ENCODE data around the gene DNAAF2. TPM values are rescaled to one million over a fixed set of nuclear protein-coding genes. Genes with fewer than 3 reads are reported as not detected.
A peak's percentile ranks its signal among the peaks of the same experiment; 100 is the strongest.

Gene DNAAF2
- total and polyA plus RNA-seq, 12 donors: 2.9 to 6.9 (median 4.6) TPM

- Histone ChIP-seq H3K27ac (no peak overlapping the region), H3K27me3 (no peaks in the 10 kb centered on the region), H3K4me3 (no peak overlapping the region), H3K4me1 (no peaks in the 10 kb centered on the region), H3K36me3 (peaks cover 0 to 50% (median 0%) of the 10 kb centered on the region in 9 donors), H3K9me3 (no peaks in the 10 kb centered on the region)
- TF ChIP-seq CTCF (IDR thresholded peaks at IDR 0.05): no peak
- intact Hi-C loops (cut with DNase I): no loop called here
- DNase-seq: no peak
- WGBS, 2 donors: 87 to 96% methylated on average over 6 of the region's 6 CpGs
- no peak for ATAC-seq
Measured at GRCh38 chr14:49607583-49607982, 27.5 kb downstream of the DNAAF2 start.

- no peaks in the 10 kb centered on the region for H3K9me3 ChIP-seq
- H3K27me3 ChIP-seq: no peaks in the 10 kb centered on the region
- DNase-seq (peak; percentile 86 to 89), ATAC-seq (peak; percentile 89 to 94 (median 92))
- WGBS, 2 donors: 0% methylated on average over 75 to 77 of the region's 77 CpGs
- H3K27ac ChIP-seq: peak within 1 kb of the TSS; percentile 85 to 99 (median 94)
- peaks cover 0 to 11% (median 0%) of the 10 kb centered on the region in 9 donors for H3K36me3 ChIP-seq
- H3K4me3 ChIP-seq: peak within 1 kb of the TSS; percentile 51 to 94 (median 84)
- peaks cover 5 to 41% (median 21%) of the 10 kb centered on the region in 9 donors for H3K4me1 ChIP-seq
- intact Hi-C loops (cut with DNase I): no loop called here
- peak in 2 of 9 donors; percentile 4 to 26 for TF ChIP-seq CTCF (IDR thresholded peaks at IDR 0.05)
Measured at GRCh38 chr14:49598485-49599300, 36.4 kb downstream of the DNAAF2 start, which contains the start of gene LRR1. Gene LRR1, plus strand, starts transcription at chr14:49598940. Its CDS starts 81 bp downstream, at chr14:49599021.

- Histone ChIP-seq H3K4me1 (peaks cover 5 to 41% (median 21%) of the 10 kb centered on the region in 9 donors), H3K27me3 (no peaks in the 10 kb centered on the region), H3K9me3 (no peaks in the 10 kb centered on the region), H3K36me3 (peaks cover 0 to 9% (median 0%) of the 10 kb centered on the region in 9 donors), H3K4me3 (peak overlapping the region; percentile 51 to 94 (median 84)), H3K27ac (peak overlapping the region; percentile 85 to 99 (median 94))
- intact Hi-C loops (cut with DNase I): no loop called here
- no peak for DNase-seq
- ATAC-seq: peak; percentile 19 to 45 (median 36)
- 1% methylated on average over 15 of the region's 15 CpGs for WGBS, 2 donors
- TF ChIP-seq CTCF (IDR thresholded peaks at IDR 0.05): no peak
Measured at GRCh38 chr14:49598189-49598484, 36.9 kb downstream of the DNAAF2 start.

GRCh38 chr14:49594347-49595091 is 40.5 kb downstream of the DNAAF2 start:
- Histone ChIP-seq H3K4me3 (peak overlapping the region in 1 of 10 donors; percentile 6), H3K27ac (peak overlapping the region in 6 of 10 donors; percentile 16 to 65 (median 36)), H3K27me3 (no peaks in the 10 kb centered on the region), H3K36me3 (no peaks in the 10 kb centered on the region), H3K4me1 (peaks cover 5 to 32% (median 21%) of the 10 kb centered on the region in 9 donors), H3K9me3 (no peaks in the 10 kb centered on the region)
- no peak for TF ChIP-seq CTCF (IDR thresholded peaks at IDR 0.05)
- ATAC-seq (peak in 3 of 8 donors; percentile 13 to 49 (median 14)), DNase-seq (no peak)
- intact Hi-C loops (cut with DNase I): no loop called here
- 7 to 19% methylated on average over 4 of the region's 4 CpGs for WGBS, 2 donors
